ENCODE data around the gene C16orf95.
"Not testable (repeated sequence)": the region's sequence is repeated elsewhere in the genome, so short reads cannot be mapped to it uniquely, and the experiment has no call there.

Gene C16orf95

GRCh38 chr16:87342978-87343752, 26.0 kb upstream of the C16orf95 start:
- CTCF ChIA-PET, result no interaction called here
- no peak for DNase-seq (ENCODE audit: low spot score)
- H3K27ac ChIP-seq, result no peak overlapping the region
- POLR2A ChIA-PET (ENCODE audit: low non-redundant PET), result no interaction called here
- no peak for TF ChIP-seq CTCF (conservative IDR thresholded peaks at IDR 0.05; ENCODE audit: low read depth)

GRCh38 chr16:87342504-87342903, 25.3 kb upstream of the C16orf95 start:
- TF ChIP-seq CTCF (conservative IDR thresholded peaks at IDR 0.05; ENCODE audit: low read depth), result no peak
- CTCF ChIA-PET, result no interaction called here

GRCh38 chr16:87340198-87340597, 23.0 kb upstream of the C16orf95 start:
- CTCF ChIA-PET, result no interaction called here
- TF ChIP-seq CTCF (conservative IDR thresholded peaks at IDR 0.05; ENCODE audit: low read depth), result no peak
- POLR2A ChIA-PET (ENCODE audit: low non-redundant PET), result no interaction called here
- no peak for DNase-seq (ENCODE audit: low spot score)
- no peak overlapping the region for H3K27ac ChIP-seq

More at GRCh38 chr16:87342504-87342903, 25.3 kb upstream of the C16orf95 start:
- H3K27ac ChIP-seq, result no peak overlapping the region
- no peak for DNase-seq (ENCODE audit: low spot score)
- POLR2A ChIA-PET (ENCODE audit: low non-redundant PET), result no interaction called here

- DNase-seq (ENCODE audit: low spot score); POLR2A ChIA-PET (ENCODE audit: low non-redundant PET); H3K27ac ChIP-seq: not testable (repeated sequence)
- CTCF ChIA-PET, result interaction anchor here (0.5 to 0.6 kb wide), 2 partner anchors 16 to 1267 kb away, joined by 3 to 6 read pairs; no protein-coding TSS in a partner anchor
Observed at GRCh38 chr16:87339724-87340105, 22.5 kb upstream of the C16orf95 start.

GRCh38 chr16:87339086-87339723, 22.0 kb upstream of the C16orf95 start:
- POLR2A ChIA-PET (ENCODE audit: low non-redundant PET), result no interaction called here
- no peak for TF ChIP-seq CTCF (conservative IDR thresholded peaks at IDR 0.05; ENCODE audit: low read depth)
- no peak for DNase-seq (ENCODE audit: low spot score)
- CTCF ChIA-PET, result interaction anchor here (0.5 to 0.6 kb wide), 3 partner anchors 17 to 1266 kb away, joined by 3 to 6 read pairs (median 3); no protein-coding TSS in a partner anchor
- no peak overlapping the region for H3K27ac ChIP-seq

GRCh38 chr16:87338155-87338765, 21.1 kb upstream of the C16orf95 start:
- no peak for DNase-seq (ENCODE audit: low spot score)
- ChIA-PET POLR2A (ENCODE audit: low non-redundant PET) (no interaction called here), CTCF (no interaction called here)
- no peak for TF ChIP-seq CTCF (conservative IDR thresholded peaks at IDR 0.05; ENCODE audit: low read depth)
- no peak overlapping the region for H3K27ac ChIP-seq

Data from RWPE1 (cell line).